ENCODE results near the gene LDB3.

- no peak for TF ChIP-seq BHLHE40 (IDR thresholded peaks at IDR 0.05; ENCODE audit: borderline replicate concordance)
- TF ChIP-seq PKNOX1 (IDR thresholded peaks at IDR 0.05) = no peak
- no peak for TF ChIP-seq FOXM1 (IDR thresholded peaks at IDR 0.05; ENCODE audit: borderline replicate concordance)
- no peak for TF ChIP-seq L3MBTL2 (conservative IDR thresholded peaks at IDR 0.05)
These were observed 100.2 kb downstream of the LDB3 start for GRCh38 chr10:86768412-86769062.

Data from HEK293T (cell line).